Adrenal gland (tissue), 12 donors: ENCODE measurements around the gene LKAAEAR1. TPM values are rescaled to one million over a fixed set of nuclear protein-coding genes. Genes with fewer than 3 reads are reported as not detected.
"Not testable (repeated sequence)": the region's sequence is repeated elsewhere in the genome, so short reads cannot be mapped to it uniquely, and the experiment has no call there.

Experiments used
- DNase-seq, 7 donors: peaks; one replicate each; pipeline ENCODE4 v3.0.0-alpha.2; 2019 to 2020
- H3K27ac ChIP-seq, 5 donors: fragments of 200-600 bp; sonication (generic) in 4 of 5; 1 replicate in 3 of 5; 2 replicates in 2 of 5; pipeline versions ENCODE4 v1.5.1 to v1.8.0; 2016 to 2020; ENCODE audit warnings: mild to moderate bottlenecking in 1 of 5
- H3K27me3 ChIP-seq: fragments of 200-600 bp; 2 replicates; pipeline ENCODE4 v1.8.0; 2021
- H3K36me3 ChIP-seq, 2 donors: fragments of 200-600 bp; replicated peaks in 1 of 2; 1 replicate in 1 of 2; 2 replicates in 1 of 2; pipeline versions ENCODE4 v1.5.1 to v1.8.0; 2018 to 2022
- H3K4me1 ChIP-seq, 2 donors: fragments of 200-600 bp; replicated peaks in 1 of 2; 1 replicate in 1 of 2; 2 replicates in 1 of 2; pipeline versions ENCODE4 v1.5.1 to v1.8.0; 2018 to 2021
- H3K4me3 ChIP-seq, 4 donors: fragments of 200-600 bp; sonication (generic) in 3 of 4; one replicate each; pipeline ENCODE4 v1.5.1; 2016 to 2018
- H3K9me3 ChIP-seq, 3 donors: fragments of 200-600 bp; sonication (generic) in 1 of 3; replicated peaks in 1 of 3; 1 replicate in 2 of 3; 2 replicates in 1 of 3; pipeline versions ENCODE4 v1.5.1 to v1.8.0; 2016 to 2021
- CTCF ChIP-seq, 6 experiments: fragments of 450-650 bp in 4 of 6; fragments of 200-600 bp in 2 of 6; sonication (generic) in 1 of 6; IDR thresholded peaks; 1 replicate in 5 of 6; 2 replicates in 1 of 6; pipeline versions ENCODE4 v1.5.1 to v1.8.0; 2016 to 2021; ENCODE audit warnings: antibody characterized with exemption in 6 of 6, mild to moderate bottlenecking in 2 of 6, moderate library complexity in 1 of 6
- POLR2A ChIP-seq, 2 donors: fragments of 450-650 bp; IDR thresholded peaks; one replicate each; pipeline ENCODE4 v1.6.1; 2017; ENCODE audit warnings: antibody characterized with exemption in 2 of 2, mild to moderate bottlenecking in 2 of 2, moderate library complexity in 1 of 2
- WGBS, 4 donors: extraction: QIAGEN DNeasy Blood & Tissue Kit in 2 of 4; methylation state at CpG; one replicate each; pipeline versions ENCODE4 v1.1.5 to v1.1.7; 2013 to 2017; 5-methylcytosine and 5-hydroxymethylcytosine counted together
- intact Hi-C, 2 donors: fragments of 100-400 bp; cut with DNase I; formaldehyde crosslinking; loops; one replicate each; pipeline versions ENCODE4 v1.14.1 to v1.15.0; 2022 to 2023
- polyA plus RNA-seq, 3 donors: library from polyadenylated mRNA; stranded (reverse); fragments of 200-250 nt in 2 of 3; fragments of 350-450 nt in 1 of 3; fragmentation: Illumina TruSeq in 1 of 3; extraction: RNeasy Lipid Tissue Mini Kit (QIAGEN cat#74804) in 1 of 3; gene quantifications; one replicate each; pipeline ENCODE4 v1.2.3, GENCODE V29; 2013 to 2014
- total RNA-seq, 9 donors: library from RNA; depleted of rRNA in 4 of 9; stranded (reverse); fragments of >200 nt in 4 of 9; fragments of 120-200 nt in 1 of 9; fragmentation: NEBNext Ultra II Directional in 1 of 9; extraction: Animal tissue kit (Norgen Biotek cat#: 25700) in 1 of 9; gene quantifications; one replicate each; pipeline versions ENCODE4 v1.1.0 to v1.2.4, GENCODE V29; 2013 to 2023
- donor health status: healthy with polysubstance abuse.
- donor health status: Bipolar disorder and iron deficiency.
- donor health status: DM: yes; HTN: yes; CAD: no.
- donor health status: DM: no; HTN: no; CAD: no.
- donor health status: DM: no; HTN: no; CAD: no.
- donor health status: DM: yes; HTN: yes; CAD: no.

LKAAEAR1 gene
- total and polyA plus RNA-seq, 12 donors = 0.28 to 1.2 (median 1.1) TPM; not detected in 9

- peak in 4 of 7 donors; percentile 2 to 52 (median 13) for DNase-seq
- H3K4me3 ChIP-seq = no peak overlapping the region
- no peaks in the 10 kb centered on the region for H3K36me3 ChIP-seq
- H3K9me3 ChIP-seq = no peaks in the 10 kb centered on the region
- no peaks in the 10 kb centered on the region for H3K27me3 ChIP-seq
- H3K4me1 ChIP-seq = no peaks in the 10 kb centered on the region
- WGBS, 4 donors = 71 to 75% (median 73%) methylated on average over 2 to 8 of the region's 8 CpGs
- intact Hi-C loops = loop anchor here in 1 of 2 donors (10.0 kb wide), 1 partner anchor 84 kb away; the partner anchor contains the start of gene C20orf204
- TF ChIP-seq POLR2A (IDR thresholded peaks at IDR 0.05) (no peak), CTCF (IDR thresholded peaks at IDR 0.05) (no peak)
- no peak overlapping the region for H3K27ac ChIP-seq
These were observed 35.1 kb upstream of the LKAAEAR1 start for GRCh38 chr20:64119301-64119680.

GRCh38 chr20:64117432-64117777 lies 33.2 kb upstream of the LKAAEAR1 start:
- not testable (repeated sequence) for H3K4me3 ChIP-seq, H3K36me3 ChIP-seq, H3K9me3 ChIP-seq, H3K27ac ChIP-seq, H3K27me3 ChIP-seq, H3K4me1 ChIP-seq
- 69 to 100% (median 71%) methylated on average over 2 to 6 of the region's 6 CpGs; no CpG with 5 or more reads in 1 of the 4 donors for WGBS, 4 donors
- intact Hi-C loops = loop anchor here in 1 of 2 donors (10.0 kb wide), 1 partner anchor 83 kb away; the partner anchor contains the start of gene C20orf204
- peak in 2 of 7 donors; percentile 2 to 4 for DNase-seq

GRCh38 chr20:64116541-64117431 lies 32.6 kb upstream of the LKAAEAR1 start:
- Histone ChIP-seq H3K9me3 (no peaks in the 10 kb centered on the region), H3K4me1 (no peaks in the 10 kb centered on the region), H3K27me3 (no peaks in the 10 kb centered on the region), H3K27ac (peak overlapping the region in 1 of 5 donors; percentile 41), H3K36me3 (no peaks in the 10 kb centered on the region), H3K4me3 (no peak overlapping the region)
- 84 to 98% (median 88%) methylated on average over 8 to 17 of the region's 17 CpGs for WGBS, 4 donors
- intact Hi-C loops = loop anchor here in 1 of 2 donors (10.0 kb wide), 1 partner anchor 82 kb away; the partner anchor contains the start of gene C20orf204
- TF ChIP-seq POLR2A (IDR thresholded peaks at IDR 0.05) (no peak), CTCF (IDR thresholded peaks at IDR 0.05) (no peak)
- peak in 5 of 7 donors; percentile 5 to 43 (median 10) for DNase-seq

- no peak overlapping the region for H3K4me3 ChIP-seq
- DNase-seq = peak in 6 of 7 donors; percentile 5 to 37 (median 12)
- TF ChIP-seq POLR2A (IDR thresholded peaks at IDR 0.05) = no peak
- TF ChIP-seq CTCF (IDR thresholded peaks at IDR 0.05) = no peak
- no peaks in the 10 kb centered on the region for H3K36me3 ChIP-seq
- peak overlapping the region in 1 of 5 donors; percentile 41 for H3K27ac ChIP-seq
- H3K27me3 ChIP-seq = no peaks in the 10 kb centered on the region
- WGBS, 4 donors = 81 to 87% (median 85%) methylated on average over 8 to 21 of the region's 21 CpGs
- no peaks in the 10 kb centered on the region for H3K4me1 ChIP-seq
- no peaks in the 10 kb centered on the region for H3K9me3 ChIP-seq
- intact Hi-C loops = loop anchor here in 1 of 2 donors (10.0 kb wide), 1 partner anchor 81 kb away; the partner anchor contains the start of gene C20orf204
These were observed 31.8 kb upstream of the LKAAEAR1 start for GRCh38 chr20:64116016-64116415.
